Activated naive CD8-positive, alpha-beta T cell (primary cell): ENCODE measurements around the gene CEP72.
"Not testable (repeated sequence)": the region's sequence is repeated elsewhere in the genome, so short reads cannot be mapped to it uniquely, and the experiment has no call there.

Experiments
- H3K27ac Mint-ChIP-seq: one replicate; pipeline ENCODE4 v1.8.0; 2021; ENCODE audit warnings: mixed read lengths
- H3K27me3 Mint-ChIP-seq: one replicate; pipeline ENCODE4 v1.8.0; 2021; ENCODE audit warnings: mixed read lengths
- H3K36me3 Mint-ChIP-seq: one replicate; pipeline ENCODE4 v1.8.0; 2021; ENCODE audit warnings: mixed read lengths
- H3K4me1 Mint-ChIP-seq: one replicate; pipeline ENCODE4 v1.8.0; 2021; ENCODE audit warnings: low read depth, mixed read lengths
- H3K4me3 Mint-ChIP-seq: one replicate; pipeline ENCODE4 v1.8.0; 2021; ENCODE audit warnings: mild to moderate bottlenecking, mixed read lengths
- H3K9me3 Mint-ChIP-seq: one replicate; pipeline ENCODE4 v1.8.0; 2021; ENCODE audit warnings: low read depth, mixed read lengths

CEP72 gene

GRCh38 chr5:675871-676698 lies 63.9 kb downstream of the CEP72 start:
- Mint-ChIP-seq H3K9me3 (no peaks in the 10 kb centered on the region), H3K4me1 (peaks cover 8% of the 10 kb centered on the region), H3K36me3 (no peaks in the 10 kb centered on the region), H3K27me3 (peaks cover 2% of the 10 kb centered on the region), H3K27ac (no peak overlapping the region), H3K4me3 (no peak overlapping the region)

DNA sequence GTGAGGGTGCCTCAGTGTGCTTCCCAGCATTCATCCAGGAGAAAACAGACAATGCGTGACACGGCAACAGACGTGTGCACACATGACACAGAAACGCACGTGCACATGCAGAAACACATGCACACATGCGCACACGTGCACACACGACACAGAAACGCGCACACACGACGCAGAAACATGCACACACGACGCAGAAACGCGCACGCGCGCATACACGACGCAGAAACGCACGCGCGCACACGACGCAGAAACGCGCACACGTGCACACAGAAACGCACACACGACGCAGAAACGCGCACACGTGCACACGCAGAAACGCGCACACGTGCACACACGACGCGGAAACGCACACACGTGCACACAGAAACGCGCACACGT lies 64.5 kb downstream of the CEP72 start:
- no peak overlapping the region for H3K27ac Mint-ChIP-seq

GRCh38 chr5:677131-678101 lies 65.3 kb downstream of the CEP72 start:
- no peak overlapping the region for H3K4me3 Mint-ChIP-seq
- H3K36me3 Mint-ChIP-seq = no peaks in the 10 kb centered on the region
- H3K27ac Mint-ChIP-seq = no peak overlapping the region
- no peaks in the 10 kb centered on the region for H3K9me3 Mint-ChIP-seq
- peaks cover 2% of the 10 kb centered on the region for H3K27me3 Mint-ChIP-seq
- peaks cover 7% of the 10 kb centered on the region for H3K4me1 Mint-ChIP-seq

More for the DNA sequence above, 64.5 kb downstream of the CEP72 start:
- Mint-ChIP-seq H3K36me3 (no peaks in the 10 kb centered on the region), H3K4me3 (no peak overlapping the region), H3K4me1 (peaks cover 8% of the 10 kb centered on the region), H3K9me3 (no peaks in the 10 kb centered on the region), H3K27me3 (peaks cover 2% of the 10 kb centered on the region)

- not testable (repeated sequence) for H3K9me3 Mint-ChIP-seq, H3K27me3 Mint-ChIP-seq, H3K36me3 Mint-ChIP-seq, H3K4me3 Mint-ChIP-seq, H3K27ac Mint-ChIP-seq, H3K4me1 Mint-ChIP-seq
Measured at GRCh38 chr5:678521-678920, 66.4 kb downstream of the CEP72 start.

GRCh38 chr5:679166-679895 lies 67.2 kb downstream of the CEP72 start:
- not testable (repeated sequence) for H3K4me3 Mint-ChIP-seq, H3K27me3 Mint-ChIP-seq, H3K9me3 Mint-ChIP-seq, H3K27ac Mint-ChIP-seq, H3K36me3 Mint-ChIP-seq, H3K4me1 Mint-ChIP-seq

- not testable (repeated sequence) for H3K4me1 Mint-ChIP-seq, H3K27me3 Mint-ChIP-seq, H3K36me3 Mint-ChIP-seq, H3K27ac Mint-ChIP-seq, H3K4me3 Mint-ChIP-seq, H3K9me3 Mint-ChIP-seq
Measured at GRCh38 chr5:680118-680795, 68.1 kb downstream of the CEP72 start.

DNA sequence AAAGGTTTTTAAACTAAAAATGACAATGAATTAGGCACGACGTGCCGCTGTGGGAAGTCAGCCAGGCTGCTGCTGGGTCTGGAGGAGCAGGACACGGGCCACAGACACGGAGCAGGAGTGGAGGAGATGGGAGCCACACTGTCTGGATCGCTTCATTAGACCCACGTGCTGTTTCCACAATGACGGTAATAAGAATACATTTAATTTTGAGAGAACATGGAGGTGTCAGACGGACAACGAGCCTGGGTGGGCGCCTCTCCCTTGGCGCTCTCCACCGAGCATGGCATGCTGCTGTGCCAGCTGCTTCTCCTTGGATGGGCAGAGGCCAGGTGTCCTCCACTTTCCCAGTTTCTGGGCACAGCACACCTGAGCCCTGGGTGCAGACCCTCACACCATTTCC lies 68.7 kb downstream of the CEP72 start:
- not testable (repeated sequence) for H3K9me3 Mint-ChIP-seq, H3K27me3 Mint-ChIP-seq, H3K27ac Mint-ChIP-seq, H3K36me3 Mint-ChIP-seq, H3K4me3 Mint-ChIP-seq, H3K4me1 Mint-ChIP-seq

DNA sequence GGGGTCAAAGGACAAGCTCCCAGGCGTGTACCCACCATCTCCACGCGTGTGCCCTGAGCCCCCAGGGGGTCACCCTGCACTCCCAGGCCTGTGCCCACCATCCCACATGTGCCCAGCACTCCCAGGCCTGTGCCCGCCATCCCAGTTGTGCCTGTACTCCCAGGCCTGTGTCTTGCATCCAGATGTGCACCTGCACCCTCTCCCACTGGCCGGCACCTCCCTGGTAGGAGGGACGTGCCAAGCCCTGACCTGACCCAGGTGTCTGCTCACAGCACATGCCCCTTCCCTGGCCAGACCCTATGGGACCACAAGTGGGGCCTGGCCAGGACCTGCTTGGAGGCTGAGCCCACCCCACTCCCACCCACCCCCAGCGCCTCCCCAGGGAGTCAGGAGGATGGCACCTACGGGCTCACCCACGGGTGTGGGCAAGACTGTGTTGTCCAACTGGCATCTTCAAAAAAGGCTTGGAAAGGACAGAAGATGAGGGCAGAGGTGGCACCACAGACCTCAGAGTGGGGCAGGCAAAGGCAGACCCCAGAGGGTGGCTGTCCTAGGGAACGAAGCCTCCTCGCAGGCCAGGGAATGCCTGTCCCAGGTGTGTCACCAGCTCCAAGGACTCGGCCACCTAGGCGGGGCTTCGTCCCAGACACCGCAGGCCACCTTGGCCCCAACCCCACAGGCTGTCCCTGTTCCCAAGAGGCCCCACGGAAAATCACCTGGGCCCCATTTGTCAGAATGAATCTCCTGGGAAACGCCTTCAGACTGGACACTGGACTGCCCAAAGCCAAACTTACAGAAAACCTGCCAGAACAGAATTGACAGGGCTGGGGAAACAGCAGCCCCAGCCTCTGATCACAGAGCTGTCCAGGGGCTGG lies 69.4 kb downstream of the CEP72 start:
- H3K4me1 Mint-ChIP-seq, H3K9me3 Mint-ChIP-seq, H3K4me3 Mint-ChIP-seq, H3K27ac Mint-ChIP-seq, H3K27me3 Mint-ChIP-seq, H3K36me3 Mint-ChIP-seq: not testable (repeated sequence)

GRCh38 chr5:682216-682615 lies 70.1 kb downstream of the CEP72 start:
- H3K27me3 Mint-ChIP-seq, H3K4me3 Mint-ChIP-seq, H3K36me3 Mint-ChIP-seq: not testable (repeated sequence)

GRCh38 chr5:682651-683358 lies 70.7 kb downstream of the CEP72 start:
- not testable (repeated sequence) for H3K4me1 Mint-ChIP-seq, H3K27ac Mint-ChIP-seq, H3K36me3 Mint-ChIP-seq, H3K27me3 Mint-ChIP-seq, H3K9me3 Mint-ChIP-seq, H3K4me3 Mint-ChIP-seq

More at GRCh38 chr5:682216-682615, 70.1 kb downstream of the CEP72 start:
- H3K27ac Mint-ChIP-seq, H3K9me3 Mint-ChIP-seq, H3K4me1 Mint-ChIP-seq: not testable (repeated sequence)

GRCh38 chr5:683551-684481 lies 71.7 kb downstream of the CEP72 start:
- Mint-ChIP-seq H3K27ac (no peak overlapping the region), H3K9me3 (no peaks in the 10 kb centered on the region), H3K4me3 (no peak overlapping the region), H3K36me3 (no peaks in the 10 kb centered on the region), H3K27me3 (no peaks in the 10 kb centered on the region), H3K4me1 (no peaks in the 10 kb centered on the region)

GRCh38 chr5:684751-685216 lies 72.6 kb downstream of the CEP72 start:
- no peaks in the 10 kb centered on the region for H3K9me3 Mint-ChIP-seq
- no peak overlapping the region for H3K4me3 Mint-ChIP-seq
- no peaks in the 10 kb centered on the region for H3K27me3 Mint-ChIP-seq
- no peaks in the 10 kb centered on the region for H3K36me3 Mint-ChIP-seq
- H3K4me1 Mint-ChIP-seq = no peaks in the 10 kb centered on the region
- no peak overlapping the region for H3K27ac Mint-ChIP-seq
